ENCODE measurements around the gene RASL11A.

RASL11A gene

DNA sequence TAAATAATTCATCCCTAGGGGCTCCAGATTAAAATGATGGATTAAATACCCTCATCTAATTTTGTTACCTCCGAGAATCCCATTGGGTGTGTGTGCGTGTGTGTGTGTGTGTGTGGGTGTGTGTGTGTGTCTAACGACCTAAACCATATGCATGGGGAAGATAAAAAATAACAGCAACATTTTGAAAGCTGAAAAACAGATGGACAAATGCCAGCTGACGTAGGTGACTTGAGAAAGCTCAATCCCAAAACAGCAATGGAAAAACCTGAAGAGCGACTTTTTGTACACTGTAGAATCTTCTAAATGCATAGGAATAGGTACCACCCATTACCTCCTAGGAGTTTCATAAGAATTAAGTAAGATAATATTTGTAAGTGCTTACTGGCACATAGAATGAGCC lies 27.9 kb upstream of the RASL11A start:
- H3K4me3 ChIP-seq (ENCODE audit: low read depth, low read length), result no peak overlapping the region
- in situ Hi-C loops (cut with HindIII; ENCODE audit: low sequenced_read_pairs), result no loop called here
- no peak for DNase-seq (ENCODE audit: low read depth, low spot score)
- TF ChIP-seq, protein P1, sequence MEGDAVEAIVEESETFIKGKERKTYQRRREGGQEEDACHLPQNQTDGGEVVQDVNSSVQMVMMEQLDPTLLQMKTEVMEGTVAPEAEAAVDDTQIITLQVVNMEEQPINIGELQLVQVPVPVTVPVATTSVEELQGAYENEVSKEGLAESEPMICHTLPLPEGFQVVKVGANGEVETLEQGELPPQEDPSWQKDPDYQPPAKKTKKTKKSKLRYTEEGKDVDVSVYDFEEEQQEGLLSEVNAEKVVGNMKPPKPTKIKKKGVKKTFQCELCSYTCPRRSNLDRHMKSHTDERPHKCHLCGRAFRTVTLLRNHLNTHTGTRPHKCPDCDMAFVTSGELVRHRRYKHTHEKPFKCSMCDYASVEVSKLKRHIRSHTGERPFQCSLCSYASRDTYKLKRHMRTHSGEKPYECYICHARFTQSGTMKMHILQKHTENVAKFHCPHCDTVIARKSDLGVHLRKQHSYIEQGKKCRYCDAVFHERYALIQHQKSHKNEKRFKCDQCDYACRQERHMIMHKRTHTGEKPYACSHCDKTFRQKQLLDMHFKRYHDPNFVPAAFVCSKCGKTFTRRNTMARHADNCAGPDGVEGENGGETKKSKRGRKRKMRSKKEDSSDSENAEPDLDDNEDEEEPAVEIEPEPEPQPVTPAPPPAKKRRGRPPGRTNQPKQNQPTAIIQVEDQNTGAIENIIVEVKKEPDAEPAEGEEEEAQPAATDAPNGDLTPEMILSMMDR (IDR thresholded peaks at IDR 0.05; ENCODE audit: low read depth, low read length), result no peak

DNA sequence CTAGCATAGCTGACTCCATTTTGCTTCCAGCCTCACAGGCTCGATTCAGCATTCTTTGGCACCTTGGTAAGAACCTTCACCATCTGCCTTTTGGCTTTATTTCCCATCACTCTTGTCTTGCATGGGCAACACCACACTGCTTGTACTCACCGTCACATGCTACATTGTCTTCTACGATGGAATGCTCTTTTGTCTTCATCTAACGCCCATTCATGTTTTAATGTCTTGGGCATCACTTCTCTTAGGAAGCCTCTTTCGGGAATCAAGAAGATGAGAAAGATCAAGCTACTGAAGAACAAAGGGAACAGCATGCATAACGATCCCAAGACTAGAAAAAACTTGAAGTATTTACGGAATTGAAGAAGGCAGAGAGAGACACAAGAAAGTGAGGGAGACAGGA lies 25.0 kb upstream of the RASL11A start:
- TF ChIP-seq, protein P1 (IDR thresholded peaks at IDR 0.05; ENCODE audit: low read depth, low read length), result no peak
- in situ Hi-C loops (cut with HindIII; ENCODE audit: low sequenced_read_pairs), result no loop called here
- no peak overlapping the region for H3K4me3 ChIP-seq (ENCODE audit: low read depth, low read length)
- no peak for DNase-seq (ENCODE audit: low read depth, low spot score)

DNA sequence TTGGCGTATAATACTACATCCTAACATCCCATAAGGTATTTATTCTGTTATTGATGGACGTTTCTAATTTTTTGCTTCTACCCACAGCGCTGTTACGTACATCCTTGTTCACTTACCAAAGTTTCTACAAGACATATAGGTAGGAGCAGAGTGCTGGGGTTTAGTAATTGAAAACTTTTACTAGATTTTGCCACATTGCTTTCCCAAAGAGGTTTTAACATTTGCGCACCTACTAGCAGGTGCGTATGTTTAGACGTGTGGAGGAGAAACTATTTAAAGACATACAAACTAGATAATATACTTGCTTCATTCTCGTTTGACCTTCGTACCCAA lies 19.8 kb upstream of the RASL11A start:
- peak overlapping the region; percentile 95 for H3K4me3 ChIP-seq (ENCODE audit: low read depth, low read length)
- TF ChIP-seq, protein P1 (IDR thresholded peaks at IDR 0.05; ENCODE audit: low read depth, low read length), result no peak
- no peak for DNase-seq (ENCODE audit: low read depth, low spot score)
- in situ Hi-C loops (cut with HindIII; ENCODE audit: low sequenced_read_pairs), result no loop called here

DNA sequence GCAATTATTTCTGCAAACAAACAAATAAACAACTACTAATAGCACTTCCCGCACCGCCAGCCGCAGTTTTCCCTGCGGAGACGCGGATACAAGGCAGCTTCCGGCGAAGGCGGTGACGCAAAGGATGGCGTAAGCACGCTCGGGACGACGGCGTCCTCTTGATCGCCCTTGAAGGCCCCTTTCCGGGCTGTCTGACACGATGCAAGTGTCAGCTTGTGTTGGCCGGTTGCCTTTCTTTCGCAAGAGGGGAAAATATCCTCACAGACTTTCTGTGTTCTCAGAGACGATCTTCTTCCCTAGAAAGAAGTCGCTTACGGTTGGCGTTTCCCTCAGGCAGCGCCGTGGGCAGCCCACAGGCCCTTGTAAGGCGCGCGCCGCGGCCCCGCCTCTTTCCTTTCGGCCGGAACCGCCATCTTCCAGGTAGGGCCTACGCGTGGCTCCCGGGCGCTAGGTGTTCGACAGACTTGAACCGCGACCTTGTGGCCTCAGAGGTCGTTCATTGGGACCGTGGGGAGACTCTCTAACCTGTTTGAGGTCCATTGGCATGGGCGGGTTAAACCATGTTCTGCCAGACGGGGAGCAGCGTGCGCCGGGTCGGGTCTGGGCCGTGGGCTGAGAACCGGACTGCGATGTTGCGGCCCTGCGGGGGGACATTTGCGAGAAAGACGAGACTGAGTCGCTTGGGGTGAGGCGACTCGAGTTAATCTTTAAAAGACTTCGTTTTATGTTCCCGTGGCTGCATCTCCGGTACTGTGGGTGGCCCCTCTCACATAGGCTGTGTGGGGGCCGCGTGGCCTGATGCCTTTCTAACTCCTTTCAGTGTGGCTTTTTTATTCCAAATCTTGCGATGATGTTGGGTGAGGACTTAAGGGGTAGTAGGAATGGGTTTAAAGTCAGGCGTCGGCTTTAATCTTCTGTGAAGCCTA lies 19.2 kb upstream of the RASL11A start, which contains the start of gene RPL21:
Gene RPL21 (plus strand): TSS at position 393 of the 926 bp plus-strand sequence. CDS start 2,219 bp downstream, outside the sequence.
- peak; percentile 98 for DNase-seq (ENCODE audit: low read depth, low spot score)
- in situ Hi-C loops (cut with HindIII; ENCODE audit: low sequenced_read_pairs), result no loop called here
- H3K4me3 ChIP-seq (ENCODE audit: low read depth, low read length), result peak within 1 kb of the TSS; percentile 95
- TF ChIP-seq, protein P1 (IDR thresholded peaks at IDR 0.05; ENCODE audit: low read depth, low read length), result no peak

DNA sequence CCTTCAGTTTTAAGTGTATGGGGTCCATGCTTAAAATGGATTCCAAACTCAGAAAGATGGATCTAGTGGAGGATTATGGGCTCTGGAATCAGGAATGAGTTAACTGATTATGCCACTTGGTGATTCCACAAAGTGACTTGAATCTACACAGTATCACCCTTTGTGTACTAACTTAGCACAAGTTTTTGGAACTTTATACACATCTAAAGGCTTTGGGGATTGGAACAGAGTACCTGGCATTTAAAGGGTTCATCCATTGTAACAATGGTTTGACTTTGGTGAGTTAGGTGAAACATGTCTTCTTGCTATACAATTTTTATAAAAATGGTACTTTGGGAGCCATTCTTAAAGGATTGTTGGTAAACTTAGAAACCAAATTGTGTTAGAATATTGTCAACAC lies 18.2 kb upstream of the RASL11A start:
- peak overlapping the region; percentile 95 for H3K4me3 ChIP-seq (ENCODE audit: low read depth, low read length)
- in situ Hi-C loops (cut with HindIII; ENCODE audit: low sequenced_read_pairs), result no loop called here
- no peak for DNase-seq (ENCODE audit: low read depth, low spot score)
- TF ChIP-seq, protein P1 (IDR thresholded peaks at IDR 0.05; ENCODE audit: low read depth, low read length), result no peak

DNA sequence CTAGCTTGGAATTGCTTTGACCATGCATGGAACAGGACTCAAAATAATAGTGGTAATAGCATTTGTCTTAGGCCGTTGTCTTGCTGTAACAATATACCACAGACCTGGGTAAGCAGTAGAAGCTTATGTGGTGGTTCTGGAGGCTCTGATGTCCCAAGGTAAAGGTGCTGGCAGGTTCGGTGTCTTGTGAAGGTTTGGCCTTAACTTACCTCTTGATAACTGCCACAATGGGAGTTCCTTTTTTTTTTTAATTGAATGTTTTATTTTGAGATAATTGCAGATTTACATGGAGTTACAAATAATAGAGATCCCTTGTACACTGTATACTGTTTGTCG lies 13.4 kb upstream of the RASL11A start:
- in situ Hi-C loops (cut with HindIII; ENCODE audit: low sequenced_read_pairs), result no loop called here
- TF ChIP-seq, protein P1 (IDR thresholded peaks at IDR 0.05; ENCODE audit: low read depth, low read length), result no peak
- no peak overlapping the region for H3K4me3 ChIP-seq (ENCODE audit: low read depth, low read length)
- DNase-seq (ENCODE audit: low read depth, low spot score), result no peak
